Neuron (in vitro differentiated cells): ENCODE measurements around the gene OST4.

Experiments used
- H2AFZ ChIP-seq: one replicate; pipeline ENCODE4 v1.6.1; 2013; ENCODE audit warnings: low read depth, mild to moderate bottlenecking, inconsistent platforms, low read length, moderate library complexity
- H3K27me3 ChIP-seq: one replicate; pipeline ENCODE4 v1.6.1; 2013; ENCODE audit warnings: low read length; ENCODE audit not compliant: insufficient read depth
- H3K36me3 ChIP-seq: one replicate; pipeline ENCODE4 v1.6.1; 2013; ENCODE audit warnings: low read length; ENCODE audit not compliant: insufficient read depth
- H3K4me1 ChIP-seq: one replicate; pipeline ENCODE4 v1.6.1; 2013; ENCODE audit warnings: low read length; ENCODE audit not compliant: insufficient read depth
- H3K4me3 ChIP-seq: 2 replicates; pipeline ENCODE4 v1.5.1; 2013; ENCODE audit warnings: mild to moderate bottlenecking, low read length, moderate library complexity
- H3K9me3 ChIP-seq: one replicate; pipeline ENCODE4 v1.6.1; 2013; ENCODE audit warnings: low read length

The OST4 gene

GRCh38 chr2:27032495-27033252 lies 38.8 kb downstream of the OST4 start, which contains the start of gene TMEM214:
Gene TMEM214, plus strand, starts transcription at chr2:27032965. Its CDS starts 51 bp downstream, at chr2:27033016.
- H3K9me3 ChIP-seq = no peaks in the 10 kb centered on the region
- peaks cover 41% of the 10 kb centered on the region for H3K36me3 ChIP-seq
- no peaks in the 10 kb centered on the region for H3K27me3 ChIP-seq
- H3K4me1 ChIP-seq = peaks cover 11% of the 10 kb centered on the region
- peak within 1 kb of the TSS; percentile 58 for H2AFZ ChIP-seq
- peak within 1 kb of the TSS; percentile 63 for H3K4me3 ChIP-seq

GRCh38 chr2:27029051-27029450 lies 42.4 kb downstream of the OST4 start:
- Histone ChIP-seq H3K36me3 (peaks cover 26% of the 10 kb centered on the region), H3K4me1 (peaks cover 8% of the 10 kb centered on the region), H2AFZ (no peak overlapping the region), H3K4me3 (no peak overlapping the region), H3K9me3 (no peaks in the 10 kb centered on the region), H3K27me3 (no peaks in the 10 kb centered on the region)

- Histone ChIP-seq H3K36me3 (peaks cover 36% of the 10 kb centered on the region), H2AFZ (no peak overlapping the region), H3K4me3 (no peak overlapping the region), H3K9me3 (no peaks in the 10 kb centered on the region), H3K4me1 (no peaks in the 10 kb centered on the region), H3K27me3 (no peaks in the 10 kb centered on the region)
Observed at GRCh38 chr2:27027211-27027651, 44.2 kb downstream of the OST4 start.

- Histone ChIP-seq H3K36me3 (peaks cover 36% of the 10 kb centered on the region), H3K4me1 (peaks cover 4% of the 10 kb centered on the region), H3K9me3 (no peaks in the 10 kb centered on the region), H2AFZ (no peak overlapping the region), H3K27me3 (no peaks in the 10 kb centered on the region), H3K4me3 (no peak overlapping the region)
Observed at GRCh38 chr2:27025861-27026851, 45.3 kb downstream of the OST4 start.

- H2AFZ ChIP-seq = no peak overlapping the region
- H3K4me1 ChIP-seq = peaks cover 12% of the 10 kb centered on the region
- H3K27me3 ChIP-seq = no peaks in the 10 kb centered on the region
- no peak overlapping the region for H3K4me3 ChIP-seq
- H3K36me3 ChIP-seq = peaks cover 36% of the 10 kb centered on the region
- no peaks in the 10 kb centered on the region for H3K9me3 ChIP-seq
Observed at GRCh38 chr2:27025281-27025800, 46.1 kb downstream of the OST4 start.

- peaks cover 17% of the 10 kb centered on the region for H3K4me1 ChIP-seq
- no peaks in the 10 kb centered on the region for H3K27me3 ChIP-seq
- H3K36me3 ChIP-seq = peaks cover 34% of the 10 kb centered on the region
- no peak overlapping the region for H3K4me3 ChIP-seq
- no peak overlapping the region for H2AFZ ChIP-seq
- H3K9me3 ChIP-seq = no peaks in the 10 kb centered on the region
Observed at GRCh38 chr2:27024812-27025211, 46.6 kb downstream of the OST4 start.

- H3K4me3 ChIP-seq = no peak overlapping the region
- H3K27me3 ChIP-seq = no peaks in the 10 kb centered on the region
- H3K9me3 ChIP-seq = no peaks in the 10 kb centered on the region
- H3K4me1 ChIP-seq = peaks cover 22% of the 10 kb centered on the region
- no peak overlapping the region for H2AFZ ChIP-seq
- H3K36me3 ChIP-seq = peaks cover 30% of the 10 kb centered on the region
Observed at GRCh38 chr2:27024188-27024587, 47.3 kb downstream of the OST4 start.

- H3K36me3 ChIP-seq = peaks cover 28% of the 10 kb centered on the region
- no peak overlapping the region for H2AFZ ChIP-seq
- no peak overlapping the region for H3K4me3 ChIP-seq
- no peaks in the 10 kb centered on the region for H3K27me3 ChIP-seq
- H3K9me3 ChIP-seq = no peaks in the 10 kb centered on the region
- peaks cover 22% of the 10 kb centered on the region for H3K4me1 ChIP-seq
Observed at GRCh38 chr2:27023740-27024139, 47.7 kb downstream of the OST4 start.

GRCh38 chr2:27021253-27022049 lies 50.0 kb downstream of the OST4 start:
- Histone ChIP-seq H3K27me3 (no peaks in the 10 kb centered on the region), H2AFZ (no peak overlapping the region), H3K9me3 (no peaks in the 10 kb centered on the region), H3K4me1 (peaks cover 22% of the 10 kb centered on the region), H3K36me3 (peaks cover 21% of the 10 kb centered on the region), H3K4me3 (no peak overlapping the region)
